Ovary (tissue), 3 donors: ENCODE results near the gene B4GALNT2.

Experiments used
- POLR2A ChIP-seq: fragments of 450-650 bp; IDR thresholded peaks from one replicate; pipeline ENCODE4 v1.6.1; 2017; ENCODE audit warnings: antibody characterized with exemption, mild to moderate bottlenecking, moderate library complexity
- TF ChIP-seq, protein P1 (sequence below), 3 donors: fragments of 450-650 bp in 2 of 3; fragments of 200-600 bp in 1 of 3; IDR thresholded peaks; one replicate each; pipeline versions ENCODE4 v1.5.1 to v1.8.0; 2016 to 2022; ENCODE audit warnings: antibody characterized with exemption in 3 of 3, mild to moderate bottlenecking in 1 of 3
- donor health status: DM: no; HTN: no; CAD: no.

- TF ChIP-seq POLR2A = no peak
- TF ChIP-seq, protein P1, sequence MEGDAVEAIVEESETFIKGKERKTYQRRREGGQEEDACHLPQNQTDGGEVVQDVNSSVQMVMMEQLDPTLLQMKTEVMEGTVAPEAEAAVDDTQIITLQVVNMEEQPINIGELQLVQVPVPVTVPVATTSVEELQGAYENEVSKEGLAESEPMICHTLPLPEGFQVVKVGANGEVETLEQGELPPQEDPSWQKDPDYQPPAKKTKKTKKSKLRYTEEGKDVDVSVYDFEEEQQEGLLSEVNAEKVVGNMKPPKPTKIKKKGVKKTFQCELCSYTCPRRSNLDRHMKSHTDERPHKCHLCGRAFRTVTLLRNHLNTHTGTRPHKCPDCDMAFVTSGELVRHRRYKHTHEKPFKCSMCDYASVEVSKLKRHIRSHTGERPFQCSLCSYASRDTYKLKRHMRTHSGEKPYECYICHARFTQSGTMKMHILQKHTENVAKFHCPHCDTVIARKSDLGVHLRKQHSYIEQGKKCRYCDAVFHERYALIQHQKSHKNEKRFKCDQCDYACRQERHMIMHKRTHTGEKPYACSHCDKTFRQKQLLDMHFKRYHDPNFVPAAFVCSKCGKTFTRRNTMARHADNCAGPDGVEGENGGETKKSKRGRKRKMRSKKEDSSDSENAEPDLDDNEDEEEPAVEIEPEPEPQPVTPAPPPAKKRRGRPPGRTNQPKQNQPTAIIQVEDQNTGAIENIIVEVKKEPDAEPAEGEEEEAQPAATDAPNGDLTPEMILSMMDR (IDR thresholded peaks at IDR 0.05) = no peak
Observed at GRCh38 chr17:49156256-49156655, 23.7 kb downstream of the B4GALNT2 start.
